ENCODE data around the gene SEL1L3.
A peak's percentile ranks its signal among the peaks of the same experiment; 100 is the strongest.

Gene SEL1L3

DNA sequence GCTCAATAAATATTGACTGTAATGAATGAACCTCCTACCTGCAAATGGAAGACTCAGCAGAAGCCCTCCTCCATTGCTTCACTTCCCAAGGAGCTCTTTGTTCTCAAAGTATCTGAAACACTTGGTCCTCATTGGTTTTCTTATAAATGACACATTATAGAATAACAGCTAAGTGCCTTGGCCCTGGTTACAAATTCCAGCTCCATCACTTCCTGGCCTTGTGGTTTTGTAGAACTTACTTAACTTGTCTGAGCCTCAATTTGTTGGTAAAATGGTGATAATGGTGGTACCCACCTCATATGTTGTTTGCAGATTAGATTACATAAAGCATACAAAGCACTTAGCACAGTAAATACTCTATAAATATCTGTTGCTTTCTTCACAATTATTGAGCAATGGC is 26.0 kb upstream of the SEL1L3 start:
- TF ChIP-seq, protein P1, sequence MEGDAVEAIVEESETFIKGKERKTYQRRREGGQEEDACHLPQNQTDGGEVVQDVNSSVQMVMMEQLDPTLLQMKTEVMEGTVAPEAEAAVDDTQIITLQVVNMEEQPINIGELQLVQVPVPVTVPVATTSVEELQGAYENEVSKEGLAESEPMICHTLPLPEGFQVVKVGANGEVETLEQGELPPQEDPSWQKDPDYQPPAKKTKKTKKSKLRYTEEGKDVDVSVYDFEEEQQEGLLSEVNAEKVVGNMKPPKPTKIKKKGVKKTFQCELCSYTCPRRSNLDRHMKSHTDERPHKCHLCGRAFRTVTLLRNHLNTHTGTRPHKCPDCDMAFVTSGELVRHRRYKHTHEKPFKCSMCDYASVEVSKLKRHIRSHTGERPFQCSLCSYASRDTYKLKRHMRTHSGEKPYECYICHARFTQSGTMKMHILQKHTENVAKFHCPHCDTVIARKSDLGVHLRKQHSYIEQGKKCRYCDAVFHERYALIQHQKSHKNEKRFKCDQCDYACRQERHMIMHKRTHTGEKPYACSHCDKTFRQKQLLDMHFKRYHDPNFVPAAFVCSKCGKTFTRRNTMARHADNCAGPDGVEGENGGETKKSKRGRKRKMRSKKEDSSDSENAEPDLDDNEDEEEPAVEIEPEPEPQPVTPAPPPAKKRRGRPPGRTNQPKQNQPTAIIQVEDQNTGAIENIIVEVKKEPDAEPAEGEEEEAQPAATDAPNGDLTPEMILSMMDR (IDR thresholded peaks at IDR 0.05; ENCODE audit: low read depth, low read length, missing control alignments) = no peak
- H3K4me3 ChIP-seq (replicated peaks; ENCODE audit: low read depth, low read length) = no peak overlapping the region
- no peak for DNase-seq (ENCODE audit: extremely low read depth, low read depth)

DNA sequence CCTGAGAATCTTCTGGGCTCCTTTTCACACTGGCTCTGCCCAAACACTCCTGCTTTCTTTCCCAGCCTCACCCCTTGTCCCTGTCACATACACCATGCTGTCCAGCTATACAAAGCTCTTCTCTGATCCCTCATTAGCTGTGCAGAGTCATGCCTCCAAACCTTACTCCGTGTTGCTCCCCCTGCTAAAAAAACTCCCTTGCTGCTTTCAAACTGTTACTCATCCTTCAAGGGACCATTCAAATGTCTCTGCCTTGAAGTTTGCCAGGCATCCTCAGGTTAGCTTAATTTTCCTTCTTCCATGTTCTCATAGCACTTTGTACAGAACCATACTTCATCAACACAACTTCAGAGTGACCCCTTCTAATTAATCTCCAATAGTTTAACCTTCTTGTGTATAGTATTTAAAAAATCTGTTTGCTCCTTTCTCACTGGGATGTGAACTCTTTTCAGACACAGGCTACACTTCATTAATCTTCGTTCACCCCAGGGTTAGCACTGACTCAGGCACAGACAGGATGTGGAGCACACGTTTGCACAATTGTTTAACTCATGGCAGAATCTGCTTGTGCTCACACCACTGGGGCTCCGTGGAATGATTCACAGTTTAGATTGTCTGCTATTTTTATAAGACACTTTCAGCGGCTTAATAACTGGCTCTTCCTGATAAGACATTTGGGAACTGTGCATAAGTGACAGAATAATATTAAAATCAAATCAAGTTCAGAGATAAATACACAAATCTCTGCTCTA is 21.4 kb upstream of the SEL1L3 start:
- DNase-seq (ENCODE audit: extremely low read depth, low read depth) = peak; percentile 27
- no peak overlapping the region for H3K4me3 ChIP-seq (replicated peaks; ENCODE audit: low read depth, low read length)
- TF ChIP-seq, protein P1 (IDR thresholded peaks at IDR 0.05; ENCODE audit: low read depth, low read length, missing control alignments) = no peak

DNA sequence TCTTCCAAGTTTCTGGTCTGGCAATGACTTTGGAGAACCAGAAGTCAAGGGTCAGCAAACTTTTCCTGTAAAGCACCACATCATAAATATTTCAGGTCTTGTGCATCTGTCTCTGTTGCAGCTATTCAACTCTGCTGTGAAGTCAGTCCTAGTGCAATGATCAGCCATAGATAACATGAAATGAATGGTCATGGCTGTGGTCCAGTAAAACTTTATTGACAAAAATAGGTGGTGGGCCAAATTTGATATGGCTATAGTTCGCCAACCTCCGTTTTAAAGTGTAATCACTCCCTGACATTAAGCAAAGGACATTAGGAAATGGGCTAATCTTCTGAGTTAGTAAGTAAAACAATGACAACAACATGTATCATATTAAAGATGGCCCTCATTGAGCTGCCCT is 20.8 kb upstream of the SEL1L3 start:
- H3K4me3 ChIP-seq (replicated peaks; ENCODE audit: low read depth, low read length) = no peak overlapping the region
- TF ChIP-seq, protein P1 (IDR thresholded peaks at IDR 0.05; ENCODE audit: low read depth, low read length, missing control alignments) = no peak
- no peak for DNase-seq (ENCODE audit: extremely low read depth, low read depth)

DNA sequence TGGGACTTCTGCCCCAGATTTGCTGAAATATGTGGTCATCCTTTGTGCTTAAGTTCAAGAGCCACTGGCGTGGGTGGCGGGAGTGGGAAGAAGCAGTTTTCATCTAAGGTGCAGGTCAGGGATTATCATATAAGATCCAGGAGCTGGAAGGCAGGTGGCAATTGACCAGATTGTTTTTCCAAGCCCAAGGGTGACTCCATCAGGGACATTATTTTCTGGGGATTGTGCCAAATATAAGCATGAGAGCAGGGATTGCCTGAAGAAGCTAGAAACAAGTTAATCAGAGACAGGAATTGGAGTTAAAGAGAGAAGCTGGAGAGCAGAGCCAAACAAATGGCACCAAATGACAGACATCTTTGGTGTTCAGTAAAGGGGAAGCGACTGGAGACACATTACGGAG is 19.4 kb upstream of the SEL1L3 start:
- TF ChIP-seq, protein P1 (IDR thresholded peaks at IDR 0.05; ENCODE audit: low read depth, low read length, missing control alignments) = no peak
- H3K4me3 ChIP-seq (replicated peaks; ENCODE audit: low read depth, low read length) = no peak overlapping the region
- no peak for DNase-seq (ENCODE audit: extremely low read depth, low read depth)

DNA sequence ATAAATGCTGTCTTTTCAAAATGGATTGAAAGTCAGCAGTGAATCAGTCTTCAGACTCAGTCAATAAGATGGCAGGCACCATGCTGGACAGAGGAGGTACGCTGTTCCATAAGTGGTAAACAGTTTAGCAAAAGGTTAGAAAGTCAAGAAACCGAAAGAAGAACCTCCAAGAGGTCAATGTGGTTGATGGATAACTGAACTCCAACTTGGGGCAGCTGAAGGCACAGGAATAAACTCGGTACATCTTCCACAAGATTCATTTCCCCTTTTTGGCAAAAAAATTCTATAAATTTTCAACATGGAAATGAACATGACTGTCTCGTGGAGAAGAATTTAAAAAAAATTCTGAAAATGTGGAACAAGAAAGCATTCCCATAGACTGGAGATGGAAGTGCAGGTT is 18.4 kb upstream of the SEL1L3 start:
- no peak for DNase-seq (ENCODE audit: extremely low read depth, low read depth)
- H3K4me3 ChIP-seq (replicated peaks; ENCODE audit: low read depth, low read length) = no peak overlapping the region
- TF ChIP-seq, protein P1 (IDR thresholded peaks at IDR 0.05; ENCODE audit: low read depth, low read length, missing control alignments) = no peak

DNA sequence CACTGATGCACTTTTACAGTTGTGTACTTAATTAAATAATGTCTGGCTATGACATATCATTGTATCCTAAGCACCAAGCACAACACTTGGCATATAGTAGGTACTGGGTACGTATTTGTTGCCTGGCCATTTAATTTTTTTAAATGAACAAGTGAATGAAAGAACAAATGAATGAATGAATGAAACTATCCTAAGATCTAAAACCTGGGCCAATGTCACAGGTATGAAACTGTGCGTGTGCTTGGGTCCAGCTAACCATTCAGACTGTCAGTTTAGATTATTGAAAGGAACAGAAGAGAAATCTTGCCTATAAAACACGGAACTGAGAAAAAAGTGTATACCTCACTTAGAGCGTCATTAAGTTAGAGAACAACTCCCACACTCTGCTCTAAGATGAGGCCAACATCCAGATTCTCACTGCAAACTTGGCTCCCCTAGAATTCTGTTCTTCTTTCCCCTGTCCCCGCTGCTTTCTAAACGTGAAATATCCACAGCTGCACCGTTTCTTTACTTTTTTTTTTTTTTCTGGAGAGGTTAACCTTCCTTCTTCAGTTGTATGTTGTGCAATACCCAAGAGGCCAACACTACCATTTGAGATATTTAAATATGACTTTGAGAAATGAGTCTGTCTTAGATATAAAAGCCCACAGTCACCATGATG is 17.3 kb upstream of the SEL1L3 start:
- TF ChIP-seq, protein P1 (IDR thresholded peaks at IDR 0.05; ENCODE audit: low read depth, low read length, missing control alignments) = no peak
- H3K4me3 ChIP-seq (replicated peaks; ENCODE audit: low read depth, low read length) = no peak overlapping the region
- DNase-seq (ENCODE audit: extremely low read depth, low read depth) = no peak
